HCT116 (cell line): ENCODE measurements around the gene PTGS1. TPM values are rescaled to one million over a fixed set of nuclear protein-coding genes. Genes with fewer than 3 reads are reported as not detected.

Experiments
- ATAC-seq: fragments of 200-7000 bp; cut with Tn5 transposase; 2 replicates; pipeline ENCODE4 v1.9.1; 2020; ENCODE audit warnings: mild to moderate bottlenecking, moderate library complexity
- BruUV-seq: library from RNA; stranded (reverse); fragments of 400-500 nt; replicated peaks from 2 replicates; lab custom pipeline; 2021; lab: Mats Ljungman, UMichigan
- CTCF ChIA-PET: fragments of 300-600 bp; sonication (Branson Sonifier 250); formaldehyde crosslinking; loops from one replicate; lab custom pipeline; 2021; ENCODE audit warnings: antibody characterized with exemption; lab: Charles Lee
- POLR2A ChIA-PET: fragments of 300-600, 350-600 bp; sonication (Branson Sonifier 250); formaldehyde crosslinking; loops from one replicate; lab custom pipeline; 2021; ENCODE audit warnings: antibody characterized with exemption; lab: Charles Lee
- RAD21 ChIA-PET, 2 experiments: fragments of 300-600 bp; sonication (Branson Sonifier 250); formaldehyde crosslinking; loops; one replicate each; lab custom pipeline; 2023; ENCODE audit warnings: low total read pairs in 2 of 2; ENCODE audit not compliant: uncharacterized antibody in 2 of 2, unreplicated experiment in 2 of 2, low non-redundant PET in 1 of 2; lab: Charles Lee
- DNase-seq: peaks from one replicate; pipeline ENCODE4 v3.0.0-alpha.2; 2010; ENCODE audit warnings: low read depth, low spot score
- H2AFZ ChIP-seq: fragments of 200-600 bp; shearing (Covaris generic), sonication (generic); 2 replicates; pipeline ENCODE4 v1.6.1; 2017; ENCODE audit warnings: low read depth, mixed run types, mixed read lengths, antibody characterized with exemption, low read length; ENCODE audit not compliant: poor library complexity, severe bottlenecking
- H3K27ac ChIP-seq: 2 replicates; pipeline ENCODE4 v1.5.1; 2012; ENCODE audit warnings: low read depth, low read length
- H3K27me3 ChIP-seq: fragments of 200-600 bp; sonication (generic); 2 replicates; pipeline ENCODE4 v1.6.1; 2016; ENCODE audit warnings: mixed run types, low read length, mixed read lengths; ENCODE audit not compliant: insufficient read depth
- H3K36me3 ChIP-seq, 2 experiments: fragments of 200-500 bp in 1 of 2; fragments of 200-600 bp in 1 of 2; sonication (Bioruptor generic) in 1 of 2; sonication (generic) in 1 of 2; 2 replicates each; pipeline versions ENCODE4 v1.5.1 to v1.6.1; 2014 to 2016; ENCODE audit warnings: low read length in 2 of 2, inconsistent platforms in 1 of 2, mixed read lengths in 1 of 2, mixed run types in 1 of 2; ENCODE audit not compliant: insufficient read depth in 2 of 2, control insufficient read depth in 1 of 2
- H3K4me1 ChIP-seq, 2 experiments: fragments of 200-600 bp in 1 of 2; sonication (generic) in 1 of 2; 2 replicates each; pipeline versions ENCODE4 v1.5.1 to v1.6.1; 2012 to 2017; ENCODE audit warnings: low read length in 2 of 2, inconsistent platforms in 1 of 2, mild to moderate bottlenecking in 1 of 2, mixed read lengths in 1 of 2, mixed run types in 1 of 2, moderate library complexity in 1 of 2; ENCODE audit not compliant: insufficient read depth in 2 of 2, control insufficient read depth in 1 of 2
- H3K4me2 ChIP-seq: fragments of 200-600 bp; sonication (generic); 2 replicates; pipeline ENCODE4 v1.6.1; 2017; ENCODE audit warnings: mixed run types, low read length, mixed read lengths
- H3K4me3 ChIP-seq, 2 experiments: fragments of 200-600 bp in 1 of 2; sonication (generic) in 1 of 2; replicated peaks in 1 of 2; 2 replicates each; pipeline ENCODE4 v1.5.1; 2011 to 2016; ENCODE audit warnings: low read length in 2 of 2, control low read depth in 1 of 2, low read depth in 1 of 2, mild to moderate bottlenecking in 1 of 2, mixed read lengths in 1 of 2, mixed run types in 1 of 2
- H3K79me2 ChIP-seq: fragments of 200-600 bp; sonication (generic); 2 replicates; pipeline ENCODE4 v1.6.1; 2017; ENCODE audit warnings: mild to moderate bottlenecking, mixed run types, low read length, moderate library complexity, mixed read lengths; ENCODE audit not compliant: insufficient read depth
- H3K9ac ChIP-seq: fragments of 200-600 bp; sonication (generic); 2 replicates; pipeline ENCODE4 v1.6.1; 2016; ENCODE audit warnings: low read length, mixed read lengths
- H3K9me2 ChIP-seq: fragments of 200-600 bp; sonication (generic), shearing (Covaris generic); 2 replicates; pipeline ENCODE4 v1.6.1; 2017; ENCODE audit warnings: mixed run types, mild to moderate bottlenecking, moderate library complexity; ENCODE audit not compliant: insufficient read depth
- H3K9me3 ChIP-seq, 2 experiments: fragments of 200-500 bp in 1 of 2; fragments of 200-600 bp in 1 of 2; sonication (Bioruptor generic) in 1 of 2; sonication (generic) in 1 of 2; 2 replicates each; pipeline ENCODE4 v1.6.1; 2014 to 2017; ENCODE audit warnings: low read length in 2 of 2, mixed read lengths in 2 of 2, inconsistent platforms in 1 of 2, low read depth in 1 of 2, mild to moderate bottlenecking in 1 of 2, mixed run types in 1 of 2, moderate library complexity in 1 of 2; ENCODE audit not compliant: control insufficient read depth in 1 of 2, insufficient read depth in 1 of 2
- H4K20me1 ChIP-seq: fragments of 200-600 bp; sonication (generic), shearing (Covaris generic); 2 replicates; pipeline ENCODE4 v1.6.1; 2017; ENCODE audit warnings: mixed run types, mild to moderate bottlenecking, moderate library complexity; ENCODE audit not compliant: insufficient read depth
- CBX3 ChIP-seq: IDR thresholded peaks from 2 replicates; pipeline ENCODE4 v1.6.1; 2012; ENCODE audit warnings: low read depth
- EGR1 ChIP-seq: IDR thresholded peaks from 2 replicates; pipeline ENCODE4 v1.6.1; 2012; ENCODE audit warnings: low read depth
- ELF1 ChIP-seq: IDR thresholded peaks from 2 replicates; pipeline ENCODE4 v1.6.1; 2012; ENCODE audit warnings: low read depth, borderline replicate concordance
- EZH2 ChIP-seq: fragments of 200-600 bp; sonication (generic); IDR thresholded peaks from 2 replicates; pipeline ENCODE4 v1.6.1; 2017; ENCODE audit warnings: antibody characterized with exemption, mixed run types
- EZH2phosphoT487 ChIP-seq: fragments of 200-600 bp; IDR thresholded peaks from 2 replicates; pipeline ENCODE4 v1.6.1; 2018; ENCODE audit warnings: antibody characterized with exemption, borderline replicate concordance
- FOSL1 ChIP-seq: IDR thresholded peaks from 2 replicates; pipeline ENCODE4 v1.6.1; 2012; ENCODE audit warnings: low read depth
- JUND ChIP-seq: IDR thresholded peaks from 2 replicates; pipeline ENCODE4 v1.6.1; 2012
- POLR2AphosphoS5 ChIP-seq: IDR thresholded peaks from 2 replicates; pipeline ENCODE4 v1.6.1; 2011; ENCODE audit warnings: mild to moderate bottlenecking, low read depth, low read length, moderate library complexity
- RAD21 ChIP-seq: IDR thresholded peaks from 2 replicates; pipeline ENCODE4 v1.6.1; 2012; ENCODE audit warnings: low read depth, mild to moderate bottlenecking
- SP1 ChIP-seq: IDR thresholded peaks from 2 replicates; pipeline ENCODE4 v1.6.1; 2012; ENCODE audit warnings: low read depth
- SRF ChIP-seq: IDR thresholded peaks from 2 replicates; pipeline ENCODE4 v1.6.1; 2012; ENCODE audit warnings: low read depth
- ZFX ChIP-seq: fragments of 450-650 bp; IDR thresholded peaks from 2 replicates; pipeline ENCODE4 v1.6.1; 2017
- ZNF274 ChIP-seq: fragments of 200-500 bp; sonication (Bioruptor generic); IDR thresholded peaks from 2 replicates; pipeline ENCODE4 v1.6.1; 2014; ENCODE audit warnings: mild to moderate bottlenecking, low read depth, low read length, inconsistent platforms
- intact Hi-C: fragments of 100-400 bp; cut with micrococcal nuclease; formaldehyde crosslinking; loops from 2 replicates; pipeline ENCODE4 v1.10.0; 2022
- total RNA-seq: library from RNA; stranded (reverse); gene quantifications from one replicate; pipeline ENCODE4 v1.2.1, GENCODE V29; 2021; ENCODE audit not compliant: unreplicated experiment
- TF ChIP-seq, protein P1 (sequence below): IDR thresholded peaks from 2 replicates; pipeline ENCODE4 v1.6.1; 2012
- TF ChIP-seq, protein P2 (sequence below): IDR thresholded peaks from 2 replicates; pipeline ENCODE4 v1.6.1; 2012
- TF ChIP-seq, protein P3 (sequence below), 3 experiments: fragments of 200-600 bp in 1 of 3; sonication (generic) in 1 of 3; IDR thresholded peaks in 2 of 3; conservative IDR thresholded peaks in 1 of 3; 2 replicates each; pipeline ENCODE4 v1.5.1; 2012 to 2017; ENCODE audit warnings: low read depth in 2 of 3, low read length in 2 of 3, antibody characterized with exemption in 1 of 3, borderline replicate concordance in 1 of 3, control low read depth in 1 of 3, mild to moderate bottlenecking in 1 of 3, mixed read lengths in 1 of 3, mixed run types in 1 of 3, moderate library complexity in 1 of 3; ENCODE audit not compliant: insufficient read depth in 1 of 3

Gene PTGS1
- total RNA-seq, 1 experiment from 2014 or later = 3.5 TPM

DNA sequence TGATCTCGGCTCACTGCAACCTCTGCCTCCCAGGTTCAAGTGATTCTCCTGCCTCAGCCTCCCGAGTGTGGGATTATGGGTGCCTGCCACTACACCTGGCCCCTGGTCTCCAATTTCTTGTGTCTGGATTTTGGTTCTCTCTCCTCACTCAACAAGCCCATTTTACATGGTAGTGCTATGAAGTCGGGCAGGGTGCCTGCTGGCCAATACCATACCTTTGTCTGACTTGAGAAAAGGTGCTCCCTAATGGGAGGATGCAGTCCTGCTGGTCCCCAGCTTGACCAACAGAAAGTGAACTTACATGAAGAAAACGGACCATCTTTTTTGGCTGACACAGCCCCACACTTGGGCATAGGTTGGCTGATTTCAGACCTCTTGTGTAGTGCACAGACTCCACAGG, 21.6 kb upstream of the PTGS1 start (continued):
- TF ChIP-seq JUND (no peak), ELF1 (no peak), EZH2 (no peak), EZH2phosphoT487 (no peak), POLR2AphosphoS5 (no peak), ZNF274 (no peak), SP1 (no peak), ZFX (no peak), EGR1 (no peak), FOSL1 (no peak), SRF (no peak), CBX3 (no peak)
- TF ChIP-seq, protein P1, sequence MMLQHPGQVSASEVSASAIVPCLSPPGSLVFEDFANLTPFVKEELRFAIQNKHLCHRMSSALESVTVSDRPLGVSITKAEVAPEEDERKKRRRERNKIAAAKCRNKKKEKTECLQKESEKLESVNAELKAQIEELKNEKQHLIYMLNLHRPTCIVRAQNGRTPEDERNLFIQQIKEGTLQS = no peak
- TF ChIP-seq, protein P2, sequence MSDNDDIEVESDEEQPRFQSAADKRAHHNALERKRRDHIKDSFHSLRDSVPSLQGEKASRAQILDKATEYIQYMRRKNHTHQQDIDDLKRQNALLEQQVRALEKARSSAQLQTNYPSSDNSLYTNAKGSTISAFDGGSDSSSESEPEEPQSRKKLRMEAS = no peak

DNA sequence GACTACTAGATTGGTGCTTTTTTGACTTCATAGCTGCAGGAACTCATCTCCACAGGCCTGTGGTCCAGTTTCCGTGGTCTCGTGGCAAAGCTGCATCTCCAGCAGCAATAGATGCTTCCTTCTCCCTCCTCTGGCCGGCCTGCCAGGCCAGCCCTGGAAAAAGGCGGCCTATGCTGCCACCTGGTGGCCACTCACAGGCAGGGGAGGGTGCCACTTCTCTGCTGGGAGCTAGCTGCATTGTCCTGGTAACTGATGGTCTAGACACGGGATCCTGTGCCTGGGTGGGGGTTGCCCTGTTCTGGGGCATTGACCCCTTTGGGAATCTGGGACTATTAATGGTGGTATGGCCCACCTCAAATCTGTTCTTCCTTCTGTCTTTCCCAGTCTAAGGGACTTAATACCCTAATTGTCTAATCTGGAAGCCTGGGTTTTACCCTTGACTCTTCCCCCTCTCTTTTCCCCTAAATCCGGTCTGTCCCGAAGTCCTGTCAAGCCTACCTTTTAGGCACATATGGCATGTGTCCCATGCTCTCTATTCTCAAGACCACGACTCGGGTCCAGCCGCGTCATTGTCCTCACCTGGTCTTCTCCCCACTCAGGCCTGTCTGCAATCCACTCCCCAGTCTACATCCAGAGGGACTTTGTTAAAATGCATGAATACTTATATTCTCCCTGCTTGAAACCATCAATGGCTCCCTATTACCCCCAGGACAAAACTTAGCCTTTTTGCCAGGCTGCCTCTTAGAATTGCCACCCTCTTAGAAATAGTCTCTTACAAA, 20.1 kb upstream of the PTGS1 start:
- ChIA-PET CTCF (interaction anchor here (0.7 to 5.5 kb wide), 11 partner anchors 17 to 804 kb away, joined by 3 to 229 read pairs (median 5); partner anchors contain the start of genes MORN5 and NDUFA8), RAD21 (interaction anchor here (0.7 to 2.6 kb wide), 9 partner anchors 21 to 252 kb away, joined by 3 to 43 read pairs (median 7); partner anchors contain the start of gene PTGS1 (in 1 of the 2)), POLR2A (interaction anchor here (0.7 to 1.7 kb wide), 3 partner anchors 225 to 716 kb away, joined by 3 to 9 read pairs (median 3); no protein-coding TSS in a partner anchor)
- ATAC-seq = peak; percentile 91
- H3K9me2 ChIP-seq = no peaks in the 10 kb centered on the region
- H3K27ac ChIP-seq = no peak overlapping the region
- no peak overlapping the region for H3K4me3 ChIP-seq
- intact Hi-C loops = loop anchor here (1.0 to 10.0 kb wide), 7 partner anchors 103 to 994 kb away; no protein-coding TSS in a partner anchor
- H3K4me1 ChIP-seq = peaks cover 3 to 13% of the 10 kb centered on the region in 2 experiments; a peak in 3 of 4 replicates
- H3K79me2 ChIP-seq = no peaks in the 10 kb centered on the region
- no peak overlapping the region for H2AFZ ChIP-seq
- H4K20me1 ChIP-seq = no peaks in the 10 kb centered on the region
- no peak overlapping the region for H3K9ac ChIP-seq
- no peaks in the 10 kb centered on the region for H3K36me3 ChIP-seq
- TF ChIP-seq, protein P3, sequence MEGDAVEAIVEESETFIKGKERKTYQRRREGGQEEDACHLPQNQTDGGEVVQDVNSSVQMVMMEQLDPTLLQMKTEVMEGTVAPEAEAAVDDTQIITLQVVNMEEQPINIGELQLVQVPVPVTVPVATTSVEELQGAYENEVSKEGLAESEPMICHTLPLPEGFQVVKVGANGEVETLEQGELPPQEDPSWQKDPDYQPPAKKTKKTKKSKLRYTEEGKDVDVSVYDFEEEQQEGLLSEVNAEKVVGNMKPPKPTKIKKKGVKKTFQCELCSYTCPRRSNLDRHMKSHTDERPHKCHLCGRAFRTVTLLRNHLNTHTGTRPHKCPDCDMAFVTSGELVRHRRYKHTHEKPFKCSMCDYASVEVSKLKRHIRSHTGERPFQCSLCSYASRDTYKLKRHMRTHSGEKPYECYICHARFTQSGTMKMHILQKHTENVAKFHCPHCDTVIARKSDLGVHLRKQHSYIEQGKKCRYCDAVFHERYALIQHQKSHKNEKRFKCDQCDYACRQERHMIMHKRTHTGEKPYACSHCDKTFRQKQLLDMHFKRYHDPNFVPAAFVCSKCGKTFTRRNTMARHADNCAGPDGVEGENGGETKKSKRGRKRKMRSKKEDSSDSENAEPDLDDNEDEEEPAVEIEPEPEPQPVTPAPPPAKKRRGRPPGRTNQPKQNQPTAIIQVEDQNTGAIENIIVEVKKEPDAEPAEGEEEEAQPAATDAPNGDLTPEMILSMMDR (IDR thresholded peaks at IDR 0.05 in 2 of 3, conservative IDR thresholded peaks at IDR 0.05 in 1 of 3; ENCODE audit: borderline replicate concordance in 1 of 3, insufficient read depth in 1 of 3, low read depth in 2 of 3, low read length in 2 of 3) = peak; percentile 93 to 97 (median 93)
- peak; percentile 99 for TF ChIP-seq RAD21
- TF ChIP-seq, protein P2 = no peak
- BruUV-seq = no TSS peak
- H3K9me3 ChIP-seq = no peaks in the 10 kb centered on the region
- H3K4me2 ChIP-seq = no peak overlapping the region
- H3K27me3 ChIP-seq = no peaks in the 10 kb centered on the region
- peak; percentile 27 for DNase-seq
